Central memory CD4-positive, alpha-beta T cell (primary cell): ENCODE data around the gene HSD3B7.

Experiments used
- DNase-seq: peaks from one replicate; pipeline ENCODE4 v3.0.0; 2022

Gene HSD3B7

GRCh38 chr16:31031276-31031675 lies 46.3 kb downstream of the HSD3B7 start:
- no peak for DNase-seq

- DNase-seq, result peak; percentile 99
These were observed 48.0 kb downstream of the HSD3B7 start, which contains the start of gene STX4 for GRCh38 chr16:31032736-31033708. STX4 (plus strand) TSS chr16:31033558; CDS start chr16:31033806, 248 bp downstream.

- DNase-seq, result peak; percentile 81
These were observed 48.9 kb downstream of the HSD3B7 start for GRCh38 chr16:31033709-31034492.

GRCh38 chr16:31036691-31037090 lies 51.7 kb downstream of the HSD3B7 start:
- DNase-seq, result no peak
